Stimulated activated CD4-positive, alpha-beta T cell treated with anti-CD3 and anti-CD28 coated beads, Interleukin-1b, Interleukin-23, amount 100 ng/mL, for 24 hours (primary cell): ENCODE measurements around the gene CENPP.
"Not testable (repeated sequence)": the region's sequence is repeated elsewhere in the genome, so short reads cannot be mapped to it uniquely, and the experiment has no call there.

Source experiments
- DNase-seq, 4 experiments: peaks; one replicate each; pipeline ENCODE4 v3.0.0-alpha.2; 2020; ENCODE audit warnings: low read depth in 4 of 4, low spot score in 1 of 4

The CENPP gene

GRCh38 chr9:92529124-92529523 is 203.4 kb downstream of the CENPP start:
- DNase-seq: no peak

GRCh38 chr9:92530893-92531292 is 205.1 kb downstream of the CENPP start:
- no peak for DNase-seq

- DNase-seq: no peak
Measured at GRCh38 chr9:92534204-92534603, 208.5 kb downstream of the CENPP start.

GRCh38 chr9:92534674-92535073 is 208.9 kb downstream of the CENPP start:
- DNase-seq: no peak

- DNase-seq: no peak
Measured at GRCh38 chr9:92535940-92536850, 210.4 kb downstream of the CENPP start, which contains the start of gene ECM2. ECM2 (minus strand) TSS chr9:92535990; CDS start chr9:92522866, 13,124 bp downstream.

GRCh38 chr9:92538541-92538940 is 212.8 kb downstream of the CENPP start:
- DNase-seq: no peak

GRCh38 chr9:92543972-92544371 is 218.2 kb downstream of the CENPP start:
- DNase-seq: no peak

GRCh38 chr9:92545002-92545510 is 219.3 kb downstream of the CENPP start:
- no peak for DNase-seq

GRCh38 chr9:92547356-92547755 is 221.6 kb downstream of the CENPP start:
- no peak for DNase-seq

- no peak for DNase-seq
Measured at GRCh38 chr9:92550765-92551164, 225.0 kb downstream of the CENPP start.

- DNase-seq: no peak
Measured at GRCh38 chr9:92558612-92559374, 233.0 kb downstream of the CENPP start.

GRCh38 chr9:92561374-92562330 is 235.9 kb downstream of the CENPP start:
- no peak for DNase-seq

GRCh38 chr9:92562461-92562967 is 236.8 kb downstream of the CENPP start:
- no peak for DNase-seq

GRCh38 chr9:92563116-92564100 is 237.7 kb downstream of the CENPP start:
- no peak for DNase-seq

- DNase-seq: no peak
Measured at GRCh38 chr9:92564504-92564903, 238.8 kb downstream of the CENPP start.

- DNase-seq: no peak
Measured at GRCh38 chr9:92564982-92565381, 239.2 kb downstream of the CENPP start.

GRCh38 chr9:92571871-92572270 is 246.1 kb downstream of the CENPP start:
- DNase-seq: not testable (repeated sequence)

GRCh38 chr9:92573612-92574011 is 247.9 kb downstream of the CENPP start:
- not testable (repeated sequence) for DNase-seq

GRCh38 chr9:92576175-92576574 is 250.4 kb downstream of the CENPP start:
- no peak for DNase-seq
